Measurements from ENCODE around the gene ZHX3.

ZHX3 gene

DNA sequence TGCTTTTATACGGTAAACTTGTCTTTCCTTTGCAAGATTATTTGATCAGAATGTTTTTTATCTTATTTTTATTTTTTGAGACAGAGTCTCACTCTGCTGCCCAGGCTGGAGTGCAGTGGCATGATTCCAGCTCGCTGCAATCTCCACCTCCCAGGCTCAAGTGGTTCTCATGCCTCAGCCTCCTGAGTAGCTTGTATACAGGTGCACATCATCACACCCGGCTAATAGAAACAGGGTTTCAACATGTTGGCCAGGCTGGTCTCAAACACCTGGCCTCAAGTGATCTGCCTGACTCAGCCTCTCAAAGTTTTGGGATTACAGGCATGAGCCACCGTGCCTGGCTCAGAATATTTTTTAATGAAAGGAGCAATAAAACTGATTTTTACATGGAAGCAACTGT is 14.2 kb upstream of the ZHX3 start:
- no peak for DNase-seq
- TF ChIP-seq GATA1 (IDR thresholded peaks at IDR 0.05; ENCODE audit: low read depth, low read length) (no peak), POLR2A (IDR thresholded peaks at IDR 0.05; ENCODE audit: low read length) (no peak)

DNA sequence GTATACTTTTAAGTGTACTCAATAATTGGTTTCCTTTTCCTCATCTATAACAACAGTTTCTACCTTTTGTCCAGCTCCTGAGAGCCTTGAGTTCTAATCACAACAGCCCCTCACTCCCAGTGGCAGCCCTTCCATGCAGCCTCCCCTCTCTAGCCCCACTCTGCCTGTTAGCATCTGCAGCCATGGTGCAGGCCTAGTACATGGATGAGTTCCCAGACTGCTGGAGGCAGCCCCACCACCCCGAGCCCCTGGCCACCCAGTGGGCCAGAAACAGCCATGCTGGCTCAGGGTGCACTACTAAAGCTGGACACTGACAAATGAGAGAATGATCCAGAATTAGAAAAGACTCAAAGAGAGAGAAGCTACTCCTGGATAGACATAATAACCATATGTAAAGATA is 13.4 kb upstream of the ZHX3 start:
- no peak for DNase-seq
- no peak for TF ChIP-seq GATA1 (IDR thresholded peaks at IDR 0.05; ENCODE audit: low read depth, low read length)
- no peak for TF ChIP-seq POLR2A (IDR thresholded peaks at IDR 0.05; ENCODE audit: low read length)

DNA sequence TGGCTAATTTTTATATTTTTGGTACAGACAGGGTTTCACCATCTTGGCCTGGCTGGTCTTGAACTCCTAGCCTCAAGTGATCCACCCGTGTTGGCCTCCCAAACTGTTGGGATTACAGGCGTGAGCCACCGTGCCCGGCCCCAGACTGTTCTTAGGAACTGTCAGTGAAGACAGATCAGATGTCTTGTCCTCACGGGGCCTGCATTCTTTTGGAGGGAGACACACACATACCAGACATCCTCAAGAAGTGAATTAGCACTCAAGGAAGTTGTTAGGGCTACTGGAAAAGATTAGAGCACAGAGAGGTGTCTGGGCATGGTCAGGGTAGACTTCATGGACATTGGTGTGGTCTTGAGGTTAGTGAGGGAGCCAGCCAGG is 12.8 kb upstream of the ZHX3 start:
- no peak for TF ChIP-seq GATA1 (IDR thresholded peaks at IDR 0.05; ENCODE audit: low read depth, low read length)
- no peak for TF ChIP-seq POLR2A (IDR thresholded peaks at IDR 0.05; ENCODE audit: low read length)
- no peak for DNase-seq

DNA sequence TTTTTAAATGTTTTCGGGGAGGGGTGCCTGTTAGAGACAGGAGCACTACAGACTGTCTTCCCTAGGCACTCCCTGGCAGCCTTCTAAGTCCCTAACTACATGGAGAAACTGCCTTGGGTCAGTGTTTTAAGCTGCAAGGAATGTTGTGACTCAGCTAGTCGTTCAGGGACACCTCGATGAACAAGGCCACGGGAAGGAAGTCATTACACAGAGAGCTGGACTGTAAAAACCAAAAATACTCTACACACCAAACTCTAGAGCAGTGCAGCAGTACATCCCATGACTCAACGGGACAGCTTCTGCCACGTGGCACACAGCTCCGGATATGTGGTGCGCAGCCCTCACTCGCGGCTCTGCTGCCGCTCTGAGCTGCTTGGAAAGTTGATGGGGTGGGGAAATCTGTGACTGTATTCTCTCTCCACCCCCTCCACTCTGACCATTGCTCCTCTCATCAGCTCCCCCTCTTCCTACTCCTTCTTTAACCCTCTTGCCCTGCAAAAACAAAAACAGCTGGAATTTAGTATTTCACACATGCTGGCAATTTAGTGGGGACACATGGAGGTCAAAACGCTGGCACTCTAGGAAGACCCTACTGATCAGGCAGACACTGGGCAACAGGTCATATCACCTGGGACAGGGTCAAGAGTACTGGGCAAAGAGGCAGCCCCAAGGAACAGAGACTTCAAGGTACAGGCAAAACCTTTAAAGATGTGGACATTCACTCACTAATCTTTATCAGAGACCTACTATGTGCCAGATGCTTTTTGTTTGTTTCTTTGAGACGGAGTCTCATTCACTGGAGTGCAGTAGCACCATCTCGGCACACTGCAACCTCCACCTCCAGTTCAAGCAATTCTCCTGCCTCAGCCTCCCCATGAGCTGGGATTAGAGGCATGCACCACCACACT is 12.2 kb upstream of the ZHX3 start:
- TF ChIP-seq POLR2A (IDR thresholded peaks at IDR 0.05; ENCODE audit: low read length) (no peak), GATA1 (IDR thresholded peaks at IDR 0.05; ENCODE audit: low read depth, low read length) (no peak)
- DNase-seq = peak; percentile 19 to 29

DNA sequence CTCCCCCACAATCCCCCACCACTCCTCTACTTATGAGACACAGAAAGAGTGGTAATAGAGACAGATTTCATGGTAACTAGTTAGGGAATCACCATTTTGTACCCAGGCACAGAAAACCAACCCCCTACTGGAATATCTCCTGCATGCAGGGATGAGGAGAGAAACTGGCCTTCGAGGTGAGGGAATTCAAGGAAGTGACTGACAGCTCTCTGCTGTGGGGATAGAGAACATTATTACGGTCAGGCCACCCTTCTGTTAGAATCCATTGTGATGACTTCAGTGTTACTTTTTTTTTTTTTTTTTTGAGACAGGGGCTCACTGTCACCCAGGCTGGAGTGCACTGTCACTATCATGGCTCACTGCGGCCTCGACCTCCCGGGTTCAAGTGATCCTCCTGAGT is 9.6 kb upstream of the ZHX3 start:
- TF ChIP-seq POLR2A (IDR thresholded peaks at IDR 0.05; ENCODE audit: low read length) = no peak
- no peak for TF ChIP-seq GATA1 (IDR thresholded peaks at IDR 0.05; ENCODE audit: low read depth, low read length)
- DNase-seq = no peak

DNA sequence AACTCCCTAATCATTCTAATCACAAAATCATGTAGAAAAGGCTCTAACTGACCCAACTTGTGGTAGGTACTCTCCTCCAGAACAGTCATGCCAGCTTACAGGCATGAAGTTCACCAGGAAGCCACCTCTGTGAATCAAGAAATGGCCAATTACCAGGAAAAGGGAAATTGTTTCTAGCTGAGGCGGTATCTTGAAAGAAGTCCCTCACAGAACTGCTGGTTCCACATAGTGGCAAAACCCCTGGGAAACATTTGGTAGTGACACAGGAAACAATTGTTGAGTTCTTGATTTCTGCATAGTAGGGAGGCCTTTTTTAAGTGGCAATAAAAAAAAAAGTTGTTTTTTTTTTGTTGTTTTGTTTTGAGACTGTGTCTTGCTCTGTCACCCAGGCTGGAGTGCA is 3.4 kb upstream of the ZHX3 start:
- no peak for DNase-seq
- TF ChIP-seq POLR2A (IDR thresholded peaks at IDR 0.05; ENCODE audit: low read length) = no peak

DNA sequence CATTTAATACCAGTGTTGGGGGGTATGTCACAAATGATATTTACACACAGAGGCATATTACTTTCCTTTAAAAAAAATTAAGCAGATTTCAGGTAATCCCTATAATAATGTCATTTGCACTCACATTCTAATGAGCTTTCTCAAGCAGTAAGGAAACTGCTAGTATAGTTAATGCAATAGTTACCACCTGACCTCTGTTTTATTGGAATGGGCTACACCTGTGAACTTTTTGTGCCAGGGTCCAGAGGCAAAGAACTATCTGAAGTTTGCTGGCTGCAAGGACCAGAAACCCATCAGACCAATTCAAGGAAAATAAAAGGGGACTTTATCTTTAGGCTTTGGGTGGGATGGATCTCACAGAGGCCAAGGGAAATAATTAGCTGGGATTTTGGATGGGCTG is 2.9 kb upstream of the ZHX3 start:
- TF ChIP-seq GATA1 (IDR thresholded peaks at IDR 0.05; ENCODE audit: low read depth, low read length) (no peak), POLR2A (IDR thresholded peaks at IDR 0.05; ENCODE audit: low read length) (no peak)
- no peak for DNase-seq

DNA sequence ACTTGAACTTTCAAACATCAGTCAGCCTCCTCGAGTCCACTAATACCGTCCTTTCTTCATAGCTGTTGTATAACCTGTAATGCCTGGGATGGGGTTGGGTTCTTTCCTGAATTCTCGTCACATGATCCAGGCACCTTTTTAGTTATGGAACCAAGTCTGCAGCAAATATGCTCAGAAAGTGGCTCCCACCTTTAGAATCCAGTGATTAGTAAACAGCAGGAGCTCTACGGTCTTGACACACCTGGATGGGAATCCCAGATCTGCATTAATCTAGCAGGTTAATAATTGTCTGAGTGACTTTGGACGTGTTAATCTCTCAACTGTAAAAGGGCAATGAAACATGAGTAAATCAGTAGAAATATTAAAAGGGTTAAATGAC is 729 bp upstream of the ZHX3 start:
- TF ChIP-seq GATA1 (IDR thresholded peaks at IDR 0.05; ENCODE audit: low read depth, low read length) (no peak), POLR2A (IDR thresholded peaks at IDR 0.05; ENCODE audit: low read length) (no peak)
- no peak for DNase-seq

DNA sequence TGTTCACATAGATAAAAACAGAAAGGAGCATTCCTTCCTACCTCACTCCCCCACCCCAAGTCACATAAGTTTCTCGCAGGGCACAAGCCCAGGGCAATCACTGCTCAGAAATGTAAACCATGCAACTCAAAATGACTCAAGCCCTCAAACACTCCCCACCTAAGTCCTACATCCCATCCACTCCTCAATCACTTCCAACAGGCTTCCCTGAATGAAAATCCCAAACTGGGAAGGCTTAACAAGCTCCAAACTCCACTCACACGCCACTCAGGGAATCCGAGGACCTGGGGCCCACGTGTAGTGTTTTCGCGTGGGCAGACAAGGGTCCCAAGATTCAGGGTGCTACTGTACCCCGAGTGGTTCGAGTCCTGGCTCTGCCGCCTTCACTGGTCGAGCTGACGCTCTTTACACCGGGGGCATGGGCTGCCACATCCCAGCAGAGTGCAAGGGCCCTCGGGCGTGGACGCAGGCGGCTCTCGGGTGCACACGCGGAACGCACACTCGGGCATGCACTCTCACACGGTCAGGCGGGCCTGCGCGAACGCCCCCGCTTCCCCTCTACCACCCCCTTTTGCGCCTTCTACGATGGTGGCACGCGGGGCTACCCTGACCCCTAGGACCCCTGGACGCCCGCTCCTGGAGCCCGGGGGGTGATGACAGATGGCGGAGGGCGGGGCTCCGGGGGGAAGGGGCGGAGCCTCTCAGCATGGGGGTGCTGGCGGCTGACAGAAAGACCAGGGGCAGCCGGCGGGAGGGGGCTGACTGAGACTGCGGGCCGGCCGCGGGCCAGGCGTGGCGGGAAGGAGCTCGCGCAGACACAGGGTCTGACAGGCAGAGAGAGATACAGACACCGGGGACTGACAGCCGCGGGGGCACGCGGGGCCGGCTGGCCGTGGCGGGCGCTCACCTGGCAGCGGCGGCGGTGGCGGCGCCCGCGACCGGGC is 657 bp downstream of the ZHX3 start:
- TF ChIP-seq GATA1 (IDR thresholded peaks at IDR 0.05; ENCODE audit: low read depth, low read length) = no peak
- no peak for TF ChIP-seq POLR2A (IDR thresholded peaks at IDR 0.05; ENCODE audit: low read length)
- DNase-seq = peak; percentile 80 to 84

DNA sequence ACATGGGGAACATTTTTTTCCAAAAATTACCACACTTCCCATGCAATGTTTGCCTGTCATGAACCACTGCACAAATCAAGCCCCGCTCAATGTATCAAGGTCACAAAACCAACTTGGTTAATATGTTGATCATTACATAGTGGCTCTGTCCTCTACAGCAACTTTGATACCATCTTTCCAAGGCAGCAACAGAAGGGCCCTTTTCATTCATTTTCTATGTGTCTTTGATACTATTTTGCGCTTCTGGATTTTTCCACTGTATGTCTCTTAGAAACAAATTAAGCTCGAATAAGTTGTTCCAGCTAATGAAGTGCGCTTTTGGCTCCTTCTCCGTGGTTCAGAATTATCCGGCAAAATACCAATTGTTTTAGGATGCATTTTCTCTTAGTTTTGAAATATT is 1.5 kb downstream of the ZHX3 start:
- TF ChIP-seq GATA1 (IDR thresholded peaks at IDR 0.05; ENCODE audit: low read depth, low read length) (no peak), POLR2A (IDR thresholded peaks at IDR 0.05; ENCODE audit: low read length) (no peak)

DNA sequence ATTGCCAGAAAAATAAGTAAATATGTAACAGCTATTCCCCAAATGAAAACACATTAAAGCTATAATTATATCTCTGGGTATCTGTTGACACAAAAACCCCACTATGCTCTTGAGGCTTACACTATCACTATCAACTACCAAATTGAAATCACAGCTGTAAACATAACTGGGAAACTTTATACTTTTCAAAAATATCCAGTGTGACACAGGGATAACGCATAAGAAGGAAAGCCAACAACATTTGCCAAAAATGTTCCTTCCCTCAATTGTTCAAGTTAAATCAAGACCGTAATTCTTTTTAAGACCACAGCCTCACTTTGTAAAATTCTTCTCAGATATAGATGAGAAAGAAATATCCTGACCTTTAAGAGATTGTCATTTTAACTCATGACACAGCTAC is 3.1 kb downstream of the ZHX3 start:
- TF ChIP-seq GATA1 (IDR thresholded peaks at IDR 0.05; ENCODE audit: low read depth, low read length) (no peak), POLR2A (IDR thresholded peaks at IDR 0.05; ENCODE audit: low read length) (no peak)

More for the DNA sequence above, 1.5 kb downstream of the ZHX3 start:
- DNase-seq = peak; percentile 22 to 26

DNA sequence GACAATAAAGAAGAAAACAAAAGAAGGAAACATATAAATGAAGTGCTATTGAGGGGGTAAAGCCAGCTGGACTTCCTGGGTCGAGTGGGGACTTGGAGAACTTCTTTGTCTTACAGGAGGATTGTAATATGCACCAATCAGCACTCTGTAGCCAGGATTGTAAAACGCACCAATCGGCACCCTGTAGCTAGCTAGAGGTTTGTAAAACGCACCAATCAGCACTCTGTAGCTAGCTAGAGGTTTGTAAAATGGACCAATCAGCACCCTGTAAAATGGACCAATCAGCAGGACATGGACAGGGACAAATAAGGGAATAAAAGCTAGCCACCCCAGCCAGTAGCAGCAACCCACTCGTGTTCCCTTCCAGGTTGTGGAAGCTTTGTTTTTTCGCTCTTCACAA is 5.5 kb downstream of the ZHX3 start:
- DNase-seq = peak; percentile 11 to 50

More for the DNA sequence above, 3.1 kb downstream of the ZHX3 start:
- no peak for DNase-seq

DNA sequence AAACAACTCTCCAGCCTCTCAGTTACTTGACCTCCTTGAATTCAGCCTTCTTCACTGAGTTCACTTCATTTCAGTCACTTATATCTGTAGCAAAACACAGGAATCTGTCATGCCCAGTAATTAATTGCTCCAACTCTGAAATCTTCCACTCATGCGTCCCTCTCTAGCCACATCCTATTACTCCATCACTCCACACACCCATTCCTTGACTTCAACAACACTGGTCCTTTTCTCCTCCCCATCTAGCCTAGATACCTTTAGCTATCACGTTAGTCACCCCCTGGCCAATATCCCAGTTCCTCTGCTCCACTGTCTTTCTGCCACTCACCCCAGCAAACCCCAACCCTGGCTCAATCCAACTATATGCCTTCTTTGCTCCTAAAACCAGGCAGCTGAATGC is 7.7 kb downstream of the ZHX3 start:
- DNase-seq = peak in 1 of 2 experiments; percentile 16
- no peak for TF ChIP-seq POLR2A (IDR thresholded peaks at IDR 0.05; ENCODE audit: low read length)
- TF ChIP-seq GATA1 (IDR thresholded peaks at IDR 0.05; ENCODE audit: low read depth, low read length) = no peak

DNA sequence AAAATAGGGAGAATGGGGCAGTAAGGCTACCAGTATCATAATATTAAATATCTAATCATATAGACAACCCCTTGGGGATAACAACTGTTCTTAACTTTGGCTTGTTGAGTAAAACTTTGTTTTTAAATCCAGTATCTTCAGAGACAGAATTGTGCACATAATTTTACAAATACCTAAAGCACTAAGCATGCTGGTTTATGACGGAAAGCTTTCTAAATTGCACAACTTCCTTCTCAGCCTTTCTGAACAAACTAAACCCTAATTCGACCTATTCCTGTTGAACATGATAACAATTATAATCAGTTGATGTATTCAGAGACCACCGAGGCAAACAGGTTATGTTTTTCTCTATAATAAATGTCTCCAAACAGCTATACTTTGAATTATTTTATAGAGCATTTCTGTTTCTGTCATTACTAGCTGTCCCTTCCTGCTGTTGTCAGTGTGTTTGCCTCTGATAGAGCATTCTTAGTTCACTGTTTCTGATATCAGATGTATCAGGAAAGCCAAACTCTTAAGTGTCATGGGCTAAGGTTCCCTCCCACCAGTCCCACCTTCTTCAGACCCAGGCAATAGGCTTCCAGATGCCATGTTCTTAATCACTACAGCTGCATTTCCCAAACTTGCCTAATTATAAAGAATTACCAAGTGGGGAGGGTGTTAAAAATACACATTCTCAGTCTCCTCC is 8.7 kb downstream of the ZHX3 start:
- peak; percentile 70 to 88 for DNase-seq
- TF ChIP-seq GATA1 (IDR thresholded peaks at IDR 0.05; ENCODE audit: low read depth, low read length) (no peak), POLR2A (IDR thresholded peaks at IDR 0.05; ENCODE audit: low read length) (no peak)

Data from erythroblast (primary cell).